Measurements from ENCODE around the gene GDPD4. TPM values are rescaled to one million over a fixed set of nuclear protein-coding genes. Genes with fewer than 3 reads are reported as not detected.

Gene GDPD4
- total and polyA plus RNA-seq, 10 of the 15 experiments (the other 5 are each of a cell fraction or from before 2014, with no cell fraction given) = 0.23 TPM; not detected in 9

GRCh38 chr11:77325159-77325558 is 23.7 kb upstream of the GDPD4 start:
- peaks cover 1 to 5% of the 10 kb centered on the region in 2 experiments for H3K36me3 ChIP-seq (ENCODE audit: control insufficient read depth in 2 of 2, insufficient read depth in 2 of 2, low read length in 1 of 2)
- 92% methylated on average over 1 of the region's 1 CpG for WGBS (ENCODE audit: insufficient coverage, insufficient replicate concordance, low lambda C conversion rate, missing lambda C conversion rate)
- in situ Hi-C loops (cut with MboI) (no loop called here), intact Hi-C loops (cut with micrococcal nuclease; ENCODE audit: unreplicated experiment) (no loop called here)
- no peak overlapping the region for H3K27ac ChIP-seq (ENCODE audit: control insufficient read depth, insufficient read depth)
- FAIRE-seq = no peak
- H3K4me3 ChIP-seq = no peak overlapping the region
- H2AFZ ChIP-seq (ENCODE audit: control insufficient read depth, low read depth, low read length) = no peak overlapping the region
- POLR2A ChIA-PET = no interaction called here
- no peak overlapping the region for H3K9ac ChIP-seq (ENCODE audit: control insufficient read depth, insufficient read depth, low read length)
- TF ChIP-seq ZNF384 (IDR thresholded peaks at IDR 0.05; ENCODE audit: borderline replicate concordance, low read depth, low read length) (no peak), ZBTB40 (IDR thresholded peaks at IDR 0.05; ENCODE audit: borderline replicate concordance) (no peak), FOXM1 (IDR thresholded peaks at IDR 0.05; ENCODE audit: low read depth, low read length) (no peak), EZH2 (IDR thresholded peaks at IDR 0.05; ENCODE audit: borderline replicate concordance, control insufficient read depth, low read depth, low read length) (no peak)
- no peaks in the 10 kb centered on the region for H3K4me1 ChIP-seq (ENCODE audit: control insufficient read depth, insufficient read depth, low read length)
- CTCF ChIA-PET = interaction anchor here (1.0 kb wide), 1 partner anchor 33 kb away, joined by 3 read pairs; no protein-coding TSS in a partner anchor
- no peak for ATAC-seq
- no peaks in the 10 kb centered on the region for H3K27me3 ChIP-seq (replicated peaks in 1 of 2; ENCODE audit: control insufficient read depth in 2 of 2, insufficient read depth in 2 of 2, low read length in 1 of 2)
- H3K79me2 ChIP-seq (ENCODE audit: control insufficient read depth, insufficient read depth, low read length) = no peaks in the 10 kb centered on the region
- DNase-seq (ENCODE audit: low read depth, low spot score) = no peak
- no TSS peak for BruUV-seq (replicated peaks)
- RAD21 ChIA-PET (ENCODE audit: unreplicated experiment) = no interaction called here
- H3K4me2 ChIP-seq (ENCODE audit: control insufficient read depth, insufficient read depth) = no peak overlapping the region
- H3K9me3 ChIP-seq (replicated peaks; ENCODE audit: control insufficient read depth, insufficient read depth, low read length) = no peaks in the 10 kb centered on the region
- SMC1A ChIA-PET (ENCODE audit: uncharacterized antibody, unreplicated experiment) = interaction anchor here (1.3 kb wide), 1 partner anchor 37 kb away, joined by 3 read pairs; no protein-coding TSS in a partner anchor
- no peaks in the 10 kb centered on the region for H4K20me1 ChIP-seq (ENCODE audit: control insufficient read depth, insufficient read depth)

Measured in GM12878 (cell line).